Activated CD8-positive, alpha-beta memory T cell treated with anti-CD3 and anti-CD28 coated beads, Interleukin-2, amount 10 ng/mL, durations not matched to agents 7 days and 5 days (primary cell): ENCODE data around the gene GAD1. TPM values are rescaled to one million over a fixed set of nuclear protein-coding genes. Genes with fewer than 3 reads are reported as not detected.

Experiments used
- ATAC-seq: fragments of 150-1000 bp; cut with Tn5 transposase; one replicate; pipeline ENCODE4 v1.10.0; 2021; ENCODE audit warnings: moderate library complexity
- CTCF ChIA-PET: fragments of 350-600 bp; sonication (Branson Sonifier 250); formaldehyde crosslinking; loops from one replicate; lab custom pipeline; 2021; ENCODE audit warnings: antibody characterized with exemption; lab: Charles Lee
- DNase-seq: peaks from one replicate; pipeline ENCODE4 v3.0.0-alpha.2; 2020
- H3K27ac Mint-ChIP-seq: one replicate; pipeline ENCODE4 v1.8.0; 2021; ENCODE audit warnings: mild to moderate bottlenecking, mixed read lengths
- H3K27me3 Mint-ChIP-seq: one replicate; pipeline ENCODE4 v1.8.0; 2021; ENCODE audit warnings: mixed read lengths
- H3K36me3 Mint-ChIP-seq: one replicate; pipeline ENCODE4 v1.8.0; 2021; ENCODE audit warnings: mild to moderate bottlenecking, mixed read lengths
- H3K4me1 Mint-ChIP-seq: one replicate; pipeline ENCODE4 v1.8.0; 2021; ENCODE audit warnings: mixed read lengths
- H3K4me3 Mint-ChIP-seq: one replicate; pipeline ENCODE4 v1.8.0; 2021; ENCODE audit warnings: mild to moderate bottlenecking, moderate library complexity, mixed read lengths
- H3K9me3 Mint-ChIP-seq: one replicate; pipeline ENCODE4 v1.8.0; 2022; ENCODE audit warnings: low read depth, mixed read lengths
- total RNA-seq, 2 experiments: library from RNA; stranded (reverse); gene quantifications; one replicate each; pipeline ENCODE4 v1.2.3, GENCODE V29; 2021

Gene GAD1
- total RNA-seq, 2 experiments from 2014 or later, result 0.68 to 3.7 TPM

DNA sequence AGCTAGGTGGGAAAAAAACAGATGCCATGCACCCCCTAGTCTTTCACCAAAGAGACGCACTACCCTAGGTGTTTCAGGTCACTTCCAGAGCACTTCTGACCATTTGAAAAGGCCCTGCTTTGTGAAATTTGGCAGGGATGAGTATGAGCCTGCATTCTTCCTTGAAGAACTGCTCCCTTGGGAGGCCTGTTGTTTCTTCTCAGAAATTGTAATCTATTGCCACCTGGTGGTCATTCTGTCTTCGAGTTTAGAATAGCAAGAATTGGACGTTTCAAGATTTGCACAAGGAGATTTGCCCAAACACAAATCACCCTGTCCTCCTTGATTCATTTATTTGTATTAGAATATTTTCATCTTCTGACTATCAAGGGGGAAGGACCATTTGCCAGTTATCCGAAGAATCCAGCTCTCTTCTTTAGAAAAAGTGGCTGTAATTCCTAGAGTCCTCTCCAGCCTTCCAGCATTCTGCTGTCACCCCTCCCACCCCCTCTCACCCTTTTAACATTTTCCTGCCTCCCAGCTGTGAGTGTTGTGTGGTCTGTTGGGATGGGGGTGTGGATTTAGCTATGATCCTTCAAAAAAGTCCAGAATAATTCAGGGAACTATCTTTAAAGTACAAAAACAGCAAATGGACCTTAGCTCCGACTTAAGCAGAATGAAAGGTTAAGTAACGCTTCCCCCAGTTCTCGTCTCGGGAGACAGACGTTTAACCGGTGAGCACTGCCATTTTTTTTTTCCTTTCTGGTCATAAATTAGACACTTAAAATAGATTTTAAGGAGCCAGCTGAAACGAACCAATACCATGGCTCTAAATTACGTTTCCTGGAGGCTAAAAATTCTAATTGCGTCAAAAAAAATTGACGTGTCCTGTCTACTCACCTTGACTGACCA, 3.7 kb upstream of the GAD1 start:
- no peak for ATAC-seq
- Mint-ChIP-seq H3K4me1 (peaks cover 29% of the 10 kb centered on the region), H3K36me3 (no peaks in the 10 kb centered on the region), H3K27ac (no peak overlapping the region), H3K27me3 (peaks cover 68% of the 10 kb centered on the region), H3K4me3 (no peak overlapping the region), H3K9me3 (no peaks in the 10 kb centered on the region)
- CTCF ChIA-PET, result interaction anchor here (0.7 to 5.4 kb wide), 27 partner anchors 9 to 488 kb away, joined by 3 to 42 read pairs (median 4); partner anchors contain the start of gene SP5
- no peak for DNase-seq

DNA sequence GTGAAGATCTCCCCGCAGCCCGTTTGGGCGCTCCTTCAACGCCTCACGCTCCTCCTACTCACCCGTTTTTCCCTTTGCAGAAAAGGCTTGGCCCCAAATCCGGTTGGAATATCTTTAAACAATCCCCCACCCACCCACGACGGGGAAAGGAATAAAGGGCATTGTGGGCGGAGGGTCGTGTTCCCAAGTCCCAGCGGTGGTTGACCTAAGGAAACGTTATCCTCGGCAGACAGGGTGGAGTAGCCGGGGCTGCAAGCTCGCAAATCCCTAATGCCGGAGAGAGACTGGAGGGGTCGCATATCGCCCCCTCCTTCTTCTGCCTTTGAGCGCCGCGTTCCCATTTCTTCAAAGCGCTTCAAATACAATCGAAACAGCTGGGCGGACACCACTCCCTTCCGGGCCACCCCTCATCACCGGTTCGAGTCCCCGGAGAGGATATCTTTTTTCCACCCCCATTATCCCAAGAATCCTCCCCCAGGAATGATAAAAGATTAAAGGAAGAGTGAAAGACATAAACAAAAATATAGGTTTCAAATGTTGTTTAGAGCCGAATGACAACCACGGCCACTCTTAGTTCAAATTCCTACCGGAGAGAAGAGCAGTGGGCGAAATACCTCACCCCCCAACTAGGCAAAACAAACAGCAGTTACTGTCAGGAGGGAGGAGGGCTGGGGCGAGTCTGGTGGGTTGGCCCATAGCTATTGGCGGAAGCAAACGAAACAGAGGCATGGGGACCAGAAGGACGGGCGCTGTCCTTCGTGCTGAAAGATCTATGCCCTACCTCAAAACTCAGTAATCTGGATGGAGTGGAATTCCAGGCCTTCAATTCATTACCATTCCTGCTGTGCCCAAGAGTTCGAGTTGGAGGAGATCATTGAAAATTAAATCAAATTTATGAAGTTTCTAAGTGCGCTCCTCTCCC, 2.8 kb upstream of the GAD1 start:
- Mint-ChIP-seq H3K27ac (peak overlapping the region; percentile 18), H3K9me3 (no peaks in the 10 kb centered on the region), H3K4me3 (peak overlapping the region; percentile 12), H3K4me1 (peaks cover 36% of the 10 kb centered on the region), H3K27me3 (peaks cover 75% of the 10 kb centered on the region), H3K36me3 (no peaks in the 10 kb centered on the region)
- ATAC-seq (no peak), DNase-seq (peak; percentile 59)
- CTCF ChIA-PET, result interaction anchor here (0.8 to 5.4 kb wide), 26 partner anchors 8 to 488 kb away, joined by 3 to 42 read pairs (median 5); partner anchors contain the start of genes ERICH2 and SP5

DNA sequence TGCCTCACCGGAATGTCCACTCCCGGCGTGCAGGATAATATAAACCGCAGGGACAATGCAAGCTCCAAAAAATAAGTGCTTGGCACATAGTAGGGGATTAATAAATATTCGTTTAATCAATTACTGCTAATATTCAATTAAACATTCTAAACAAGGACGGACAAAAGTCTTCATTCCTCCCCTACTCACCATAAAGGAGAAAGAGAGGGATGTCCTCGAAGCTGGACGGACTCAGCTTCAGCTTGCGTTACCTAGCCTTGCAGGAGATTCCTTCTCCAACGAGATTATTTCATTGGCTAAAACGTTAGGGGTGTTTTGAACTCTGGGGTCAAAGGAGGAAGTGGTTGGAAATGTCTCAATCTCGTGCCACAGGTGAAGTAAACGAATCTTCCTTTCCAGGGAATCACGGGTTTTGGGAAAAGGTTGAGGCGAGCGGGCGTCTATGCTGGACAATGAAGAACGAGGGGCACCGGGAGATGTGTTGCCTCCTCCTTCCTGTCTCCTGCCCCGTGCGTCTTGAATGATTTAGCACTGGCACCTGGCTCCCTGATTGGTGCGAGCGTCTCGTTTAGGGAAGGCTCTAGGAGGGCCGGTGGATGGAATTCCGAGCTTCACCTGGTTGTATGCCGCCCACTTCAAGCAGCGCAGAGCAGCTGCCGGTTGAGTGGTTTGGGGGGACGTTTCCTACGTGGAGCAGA, 2.0 kb upstream of the GAD1 start:
- H3K4me3 Mint-ChIP-seq, result no peak overlapping the region
- DNase-seq (no peak), ATAC-seq (no peak)
- H3K27ac Mint-ChIP-seq, result no peak overlapping the region
- H3K27me3 Mint-ChIP-seq, result peaks cover 83% of the 10 kb centered on the region
- H3K9me3 Mint-ChIP-seq, result no peaks in the 10 kb centered on the region
- no peaks in the 10 kb centered on the region for H3K36me3 Mint-ChIP-seq
- CTCF ChIA-PET, result interaction anchor here (0.8 to 5.4 kb wide), 11 partner anchors 10 to 489 kb away, joined by 4 to 42 read pairs (median 5); partner anchors contain the start of genes ERICH2 and SP5
- H3K4me1 Mint-ChIP-seq, result peaks cover 38% of the 10 kb centered on the region

DNA sequence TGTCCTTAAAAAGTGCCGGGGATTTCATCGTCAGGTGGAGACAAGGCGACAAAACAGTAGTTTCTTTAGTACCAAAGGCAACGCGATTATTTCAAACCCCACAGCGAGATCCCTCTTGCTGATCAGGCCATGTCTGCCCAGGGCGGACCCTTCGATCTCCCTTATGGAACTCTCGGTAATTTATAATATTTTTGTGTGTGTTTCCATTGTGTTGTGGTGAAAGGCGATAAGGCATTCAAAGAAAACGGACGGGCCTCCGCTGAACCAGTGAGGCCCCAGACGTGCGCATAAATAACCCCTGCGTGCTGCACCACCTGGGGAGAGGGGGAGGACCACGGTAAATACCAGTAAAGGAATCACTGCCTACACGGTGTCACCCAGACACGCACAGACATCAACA, 1.4 kb upstream of the GAD1 start:
- CTCF ChIA-PET, result interaction anchor here (0.7 to 5.4 kb wide), 20 partner anchors 11 to 490 kb away, joined by 3 to 42 read pairs (median 4); partner anchors contain the start of gene SP5
- peak overlapping the region; percentile 24 for H3K27ac Mint-ChIP-seq
- no peak for DNase-seq
- H3K27me3 Mint-ChIP-seq, result peaks cover 87% of the 10 kb centered on the region
- peak overlapping the region; percentile 66 for H3K4me3 Mint-ChIP-seq
- peaks cover 40% of the 10 kb centered on the region for H3K4me1 Mint-ChIP-seq
- no peak for ATAC-seq
- no peaks in the 10 kb centered on the region for H3K9me3 Mint-ChIP-seq
- H3K36me3 Mint-ChIP-seq, result no peaks in the 10 kb centered on the region

DNA sequence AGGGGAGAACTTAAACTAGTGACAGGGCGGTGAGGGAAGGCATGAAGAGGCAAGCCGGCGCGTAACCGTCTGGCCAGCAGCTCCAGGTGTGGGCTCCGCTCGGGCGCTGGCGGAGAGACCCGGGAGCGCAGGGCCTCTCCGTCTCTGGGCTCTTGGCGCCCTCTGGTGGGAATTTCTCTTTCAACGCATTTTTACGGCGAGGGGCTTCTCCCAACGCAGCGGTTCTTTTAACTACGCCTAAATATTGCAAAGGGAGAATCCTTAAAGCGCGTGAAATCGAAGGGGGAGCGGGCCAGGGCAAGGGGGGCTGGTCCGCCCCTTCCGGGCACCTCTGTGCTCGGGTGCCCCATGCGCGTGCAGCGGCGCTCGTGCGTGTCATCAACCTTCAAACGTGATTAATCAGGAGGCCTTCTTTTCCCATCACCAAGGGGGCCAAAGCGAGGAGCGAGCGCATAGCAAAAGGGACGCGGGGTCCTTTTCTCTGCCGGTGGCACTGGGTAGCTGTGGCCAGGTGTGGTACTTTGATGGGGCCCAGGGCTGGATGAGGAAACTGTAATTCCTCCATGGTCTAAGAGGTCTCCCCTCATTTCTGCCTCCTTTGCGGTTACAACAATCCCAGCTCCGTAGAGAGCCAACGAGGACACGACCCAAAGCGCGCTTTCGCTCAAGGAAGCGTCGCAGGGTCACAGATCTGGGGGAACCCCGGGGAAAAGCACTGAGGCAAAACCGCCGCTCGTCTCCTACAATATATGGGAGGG, 762 bp upstream of the GAD1 start:
- no peaks in the 10 kb centered on the region for H3K36me3 Mint-ChIP-seq
- peak; percentile 72 for DNase-seq
- CTCF ChIA-PET, result interaction anchor here (0.7 to 5.4 kb wide), 26 partner anchors 10 to 492 kb away, joined by 3 to 42 read pairs (median 4); partner anchors contain the start of gene SP5
- H3K27me3 Mint-ChIP-seq, result peaks cover 88% of the 10 kb centered on the region
- H3K27ac Mint-ChIP-seq, result peak overlapping the region; percentile 24
- ATAC-seq, result peak; percentile 60
- H3K4me1 Mint-ChIP-seq, result peaks cover 46% of the 10 kb centered on the region
- H3K4me3 Mint-ChIP-seq, result peak overlapping the region; percentile 66
- H3K9me3 Mint-ChIP-seq, result no peaks in the 10 kb centered on the region

DNA sequence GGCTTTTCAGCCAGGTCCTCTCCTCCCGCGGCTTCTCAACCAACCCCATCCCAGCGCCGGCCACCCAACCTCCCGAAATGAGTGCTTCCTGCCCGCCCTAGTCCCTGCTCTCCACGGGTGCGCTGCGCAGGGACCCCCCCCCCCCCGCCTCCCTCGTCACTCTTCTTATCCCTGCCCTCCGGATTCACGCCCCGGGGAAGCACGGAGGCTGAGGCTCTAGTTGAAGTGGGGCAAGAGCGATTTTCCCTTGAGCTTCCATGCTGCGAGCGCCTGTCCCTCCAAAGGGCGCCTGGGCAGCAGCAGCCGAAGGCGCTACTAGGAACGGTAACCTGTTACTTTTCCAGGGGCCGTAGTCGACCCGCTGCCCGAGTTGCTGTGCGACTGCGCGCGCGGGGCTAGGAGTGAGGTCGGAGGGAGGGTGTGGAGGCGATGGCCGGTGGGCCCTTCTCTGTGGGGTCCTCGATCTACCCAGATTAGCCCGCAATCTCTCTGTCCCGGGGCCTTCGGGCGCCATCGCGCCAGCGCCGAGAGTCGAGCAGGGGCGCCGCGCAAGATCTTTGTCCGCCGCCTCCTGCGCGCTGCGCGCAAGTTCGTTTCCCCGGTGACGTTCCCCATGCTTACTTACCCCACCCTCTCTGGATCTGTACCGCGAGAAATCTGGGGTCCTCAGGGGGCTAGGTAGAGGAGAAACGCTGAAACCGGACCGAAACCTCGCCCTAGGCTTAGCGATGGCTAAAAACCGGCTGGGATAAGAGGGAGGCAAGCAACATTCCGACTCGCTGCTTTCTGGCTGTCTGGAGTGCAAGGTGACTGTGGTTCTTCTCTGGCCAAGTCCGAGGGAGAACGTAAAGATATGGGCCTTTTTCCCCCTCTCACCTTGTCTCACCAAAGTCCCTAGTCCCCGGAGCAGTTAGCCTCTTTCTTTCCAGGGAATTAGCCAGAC, 677 bp downstream of the GAD1 start:
- DNase-seq (no peak), ATAC-seq (peak; percentile 20)
- peak overlapping the region; percentile 66 for H3K4me3 Mint-ChIP-seq
- H3K9me3 Mint-ChIP-seq, result no peaks in the 10 kb centered on the region
- peak overlapping the region; percentile 52 for H3K27ac Mint-ChIP-seq
- peaks cover 56% of the 10 kb centered on the region for H3K4me1 Mint-ChIP-seq
- CTCF ChIA-PET, result interaction anchor here (0.7 to 5.4 kb wide), 16 partner anchors 9 to 493 kb away, joined by 3 to 42 read pairs (median 8); partner anchors contain the start of genes ERICH2 and SP5
- H3K36me3 Mint-ChIP-seq, result no peaks in the 10 kb centered on the region
- H3K27me3 Mint-ChIP-seq, result peaks cover 96% of the 10 kb centered on the region

DNA sequence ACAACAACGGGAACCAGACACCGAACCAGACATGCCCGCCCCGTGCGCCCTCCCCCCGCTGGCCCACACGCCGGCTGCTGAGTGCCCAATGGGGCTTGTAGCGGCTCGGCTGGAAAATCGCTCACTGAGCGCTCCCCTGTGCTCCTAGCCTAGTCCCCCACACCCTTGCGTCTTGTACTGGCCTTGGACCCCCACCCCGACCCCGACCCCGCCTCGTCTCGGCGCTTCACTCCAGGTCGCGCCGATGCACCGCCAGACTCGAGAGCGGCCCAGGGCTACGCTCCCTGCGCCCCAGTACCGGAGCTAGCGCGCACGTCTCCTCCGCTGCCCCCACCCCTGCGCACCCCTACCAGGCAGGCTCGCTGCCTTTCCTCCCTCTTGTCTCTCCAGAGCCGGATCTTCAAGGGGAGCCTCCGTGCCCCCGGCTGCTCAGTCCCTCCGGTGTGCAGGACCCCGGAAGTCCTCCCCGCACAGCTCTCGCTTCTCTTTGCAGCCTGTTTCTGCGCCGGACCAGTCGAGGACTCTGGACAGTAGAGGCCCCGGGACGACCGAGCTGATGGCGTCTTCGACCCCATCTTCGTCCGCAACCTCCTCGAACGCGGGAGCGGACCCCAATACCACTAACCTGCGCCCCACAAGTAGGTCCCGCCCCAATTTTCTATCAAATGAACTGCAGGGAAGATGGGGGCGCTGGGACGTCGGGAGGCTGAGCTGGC, 1.5 kb downstream of the GAD1 start:
- Mint-ChIP-seq H3K27ac (peak overlapping the region; percentile 21), H3K27me3 (peaks cover 94% of the 10 kb centered on the region), H3K4me3 (peak overlapping the region; percentile 66), H3K36me3 (no peaks in the 10 kb centered on the region), H3K9me3 (no peaks in the 10 kb centered on the region), H3K4me1 (peaks cover 62% of the 10 kb centered on the region)
- ATAC-seq (no peak), DNase-seq (no peak)
- CTCF ChIA-PET, result interaction anchor here (1.0 to 2.5 kb wide), 6 partner anchors 54 to 494 kb away, joined by 3 to 20 read pairs (median 4); no protein-coding TSS in a partner anchor

DNA sequence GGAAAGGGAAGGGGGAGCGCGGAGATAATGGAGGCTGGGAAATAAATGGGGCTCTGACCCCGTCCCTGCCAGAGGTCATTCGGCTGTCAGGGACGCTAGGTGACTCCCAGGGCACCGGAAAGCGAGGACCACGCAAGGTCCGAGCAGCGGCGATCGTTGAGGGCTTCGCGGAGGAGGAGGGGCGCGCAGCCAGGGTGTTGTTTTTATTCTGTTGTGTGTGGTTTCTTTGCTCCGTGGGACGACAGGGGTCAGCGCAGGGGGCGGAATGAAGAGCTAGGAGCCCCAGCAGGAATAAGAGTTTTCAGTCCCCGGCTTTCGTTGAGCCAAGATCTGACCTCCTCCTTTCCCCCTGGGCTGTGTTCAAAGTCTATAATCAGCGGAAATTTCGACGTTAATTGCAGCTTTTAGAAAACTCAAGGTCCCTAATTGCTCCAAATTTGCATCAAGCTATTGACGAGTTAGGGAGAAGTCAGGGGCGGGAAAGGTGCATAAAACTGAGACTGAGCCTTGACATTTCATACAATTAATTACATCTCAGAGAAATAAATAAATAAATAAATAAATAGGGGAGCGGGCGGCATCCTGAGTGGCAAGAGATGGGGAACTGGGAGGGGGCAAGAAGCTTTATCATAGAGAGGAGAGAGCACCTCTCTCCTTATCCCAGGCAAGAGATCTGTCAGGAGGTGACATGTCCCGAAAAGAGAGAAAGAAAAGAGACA, 2.2 kb downstream of the GAD1 start:
- peak overlapping the region; percentile 66 for H3K4me3 Mint-ChIP-seq
- ATAC-seq (no peak), DNase-seq (no peak)
- H3K27me3 Mint-ChIP-seq, result peaks cover 90% of the 10 kb centered on the region
- H3K27ac Mint-ChIP-seq, result peak overlapping the region; percentile 21
- CTCF ChIA-PET, result interaction anchor here (0.8 to 2.5 kb wide), 6 partner anchors 25 to 450 kb away, joined by 3 to 20 read pairs (median 4); no protein-coding TSS in a partner anchor
- H3K4me1 Mint-ChIP-seq, result peaks cover 57% of the 10 kb centered on the region
- H3K36me3 Mint-ChIP-seq, result no peaks in the 10 kb centered on the region
- no peaks in the 10 kb centered on the region for H3K9me3 Mint-ChIP-seq

DNA sequence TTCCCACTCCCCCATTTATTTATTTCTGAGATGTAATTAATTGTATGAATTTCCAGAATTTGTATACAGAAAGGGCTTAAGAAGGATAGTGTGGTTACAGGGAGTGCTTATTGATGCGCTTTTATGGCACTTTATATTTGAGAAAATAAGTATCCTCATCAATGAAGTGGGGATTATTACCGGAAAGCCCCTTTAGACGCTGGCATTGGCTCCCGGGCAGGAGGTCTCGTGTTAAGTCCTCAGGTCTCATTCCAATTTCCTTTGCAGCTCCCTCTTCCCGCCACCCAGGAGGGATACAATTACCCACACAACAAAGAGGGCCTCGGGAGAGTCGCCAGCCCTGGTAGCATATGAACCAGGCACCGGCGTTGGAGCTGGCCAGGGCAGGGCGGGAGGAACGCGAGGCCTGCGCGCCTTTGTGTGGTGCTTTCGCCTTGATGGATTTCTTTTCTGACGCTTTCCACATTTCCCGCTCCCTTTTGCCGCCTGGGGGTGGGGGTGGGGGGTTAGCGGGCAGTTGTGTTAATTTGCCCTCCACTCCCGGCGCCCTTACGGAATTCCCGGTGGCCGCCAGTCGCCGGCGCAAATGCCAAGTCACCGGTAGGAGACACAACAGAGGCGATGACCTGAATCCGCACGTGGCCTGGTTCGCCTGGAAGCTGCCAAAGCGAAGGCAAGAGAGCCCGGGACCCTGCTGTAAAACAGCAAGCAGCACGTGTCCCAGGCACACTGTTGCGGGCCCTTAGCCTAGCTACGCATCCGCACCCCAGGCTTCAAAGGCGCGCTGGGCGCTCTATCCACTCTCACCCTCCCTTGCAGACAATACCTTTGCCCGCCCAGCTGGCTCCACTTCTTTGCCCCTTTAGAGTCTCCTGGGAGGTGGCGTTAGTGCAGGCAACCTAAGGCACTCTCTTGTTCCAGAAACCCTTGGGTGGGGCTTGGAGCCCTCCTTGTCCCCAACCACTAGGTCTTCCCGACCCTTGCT, 3.3 kb downstream of the GAD1 start:
- Mint-ChIP-seq H3K4me1 (peaks cover 50% of the 10 kb centered on the region), H3K36me3 (peaks cover 2% of the 10 kb centered on the region), H3K27ac (no peak overlapping the region), H3K4me3 (peak overlapping the region; percentile 51), H3K27me3 (peaks cover 90% of the 10 kb centered on the region), H3K9me3 (no peaks in the 10 kb centered on the region)
- ATAC-seq (no peak), DNase-seq (no peak)
- CTCF ChIA-PET, result interaction anchor here (0.6 to 2.7 kb wide), 8 partner anchors 10 to 447 kb away, joined by 3 to 9 read pairs (median 4); no protein-coding TSS in a partner anchor
